Left lung (tissue), 10 donors: ENCODE measurements around the gene CPNE7. TPM values are rescaled to one million over a fixed set of nuclear protein-coding genes. Genes with fewer than 3 reads are reported as not detected.

Source experiments
- ATAC-seq: fragments of 200-7000 bp; cut with Tn5 transposase; one replicate; pipeline ENCODE4 v1.9.1; 2020; ENCODE audit warnings: moderate library complexity
- DNase-seq, 4 donors: peaks; one replicate each; pipeline ENCODE4 v3.0.0-alpha.2; 2013 to 2020
- H3K27ac ChIP-seq, 2 donors: fragments of 200-600 bp; sonication (generic) in 1 of 2; one replicate each; pipeline versions ENCODE4 v1.5.0 to v1.8.0; 2020 to 2021
- H3K27me3 ChIP-seq, 2 donors: fragments of 200-600 bp; sonication (generic) in 1 of 2; one replicate each; pipeline versions ENCODE4 v1.5.0 to v1.8.0; 2020 to 2021
- H3K36me3 ChIP-seq, 2 donors: fragments of 200-600 bp; sonication (generic) in 1 of 2; one replicate each; pipeline versions ENCODE4 v1.5.0 to v1.8.0; 2020 to 2021
- H3K4me1 ChIP-seq, 2 donors: fragments of 200-600 bp; one replicate each; pipeline ENCODE4 v1.8.0; 2021
- H3K4me3 ChIP-seq, 2 donors: fragments of 200-600 bp; sonication (generic) in 1 of 2; one replicate each; pipeline versions ENCODE4 v1.5.0 to v1.8.0; 2020 to 2021; ENCODE audit warnings: mild to moderate bottlenecking in 1 of 2
- H3K9me3 ChIP-seq, 2 donors: fragments of 200-600 bp; sonication (generic) in 1 of 2; one replicate each; pipeline versions ENCODE4 v1.5.0 to v1.8.0; 2020 to 2021
- intact Hi-C, 2 donors: fragments of 100-400 bp; cut with DNase I; formaldehyde crosslinking; loops; one replicate each; pipeline versions ENCODE4 v1.11.2 to v1.14.2; 2022
- polyA plus RNA-seq, 6 donors: library from polyadenylated mRNA; unstranded; fragments of 120-200 nt; gene quantifications; one replicate each; pipeline ENCODE4 v1.2.1, GENCODE V29; 2013; ENCODE audit not compliant: insufficient read length in 6 of 6
- total RNA-seq, 2 donors: library from RNA; stranded (reverse); fragmentation: NEBNext Ultra II Directional; extraction: Animal tissue kit (Norgen Biotek cat#: 25700); gene quantifications; one replicate each; pipeline ENCODE4 v1.2.1, GENCODE V29; 2021
- TF ChIP-seq, protein P1 (sequence below), 2 donors: fragments of 200-600 bp; sonication (generic) in 1 of 2; IDR thresholded peaks; one replicate each; pipeline versions ENCODE4 v1.5.0 to v1.8.0; 2021; ENCODE audit warnings: antibody characterized with exemption in 2 of 2
- donor health status: DM: no; HTN: yes; CAD: no.
- donor health status: DM: no; HTN: no; CAD: no.

The CPNE7 gene
- total and polyA plus RNA-seq, 8 donors: 0.26 to 1.3 (median 0.36) TPM; not detected in 1

DNA sequence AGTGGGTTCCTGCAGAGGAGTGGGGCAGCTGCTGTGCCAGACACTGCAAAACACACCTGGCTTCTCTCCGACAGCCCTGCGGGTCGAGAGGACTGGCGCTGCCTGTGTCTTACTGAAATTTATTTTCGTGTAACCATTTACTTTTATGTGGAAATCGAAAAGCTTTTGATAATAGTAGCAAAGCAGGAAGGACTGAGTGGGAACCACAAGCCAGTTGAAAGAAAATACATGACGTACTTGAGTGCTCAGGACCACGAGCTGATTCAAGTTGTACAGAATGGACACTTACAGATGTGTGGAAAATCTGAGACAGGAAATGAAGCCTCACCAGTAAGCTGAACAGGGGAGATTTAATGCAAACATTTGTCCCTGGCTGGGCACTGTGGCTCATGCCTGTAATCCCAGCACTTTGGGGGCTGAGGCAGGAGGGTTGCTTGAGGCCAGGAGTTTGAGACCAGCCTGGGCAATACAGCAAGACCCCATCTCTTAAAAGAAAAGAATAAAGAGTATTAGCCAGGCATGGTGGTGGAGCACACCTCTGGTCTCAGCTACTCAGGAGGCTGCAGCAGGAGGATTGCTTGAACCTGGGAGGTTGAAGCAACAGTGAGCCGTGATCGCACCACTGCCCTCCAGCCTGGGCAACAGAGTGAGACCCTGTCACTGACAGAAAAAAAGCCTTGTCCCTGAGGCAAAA, 26.4 kb upstream of the CPNE7 start:
- intact Hi-C loops: no loop called here
- Histone ChIP-seq H3K4me3 (no peak overlapping the region), H3K4me1 (no peaks in the 10 kb centered on the region), H3K9me3 (no peaks in the 10 kb centered on the region), H3K27ac (no peak overlapping the region), H3K36me3 (peaks cover 0 to 99% of the 10 kb centered on the region in 2 donors), H3K27me3 (no peaks in the 10 kb centered on the region)
- TF ChIP-seq, protein P1, sequence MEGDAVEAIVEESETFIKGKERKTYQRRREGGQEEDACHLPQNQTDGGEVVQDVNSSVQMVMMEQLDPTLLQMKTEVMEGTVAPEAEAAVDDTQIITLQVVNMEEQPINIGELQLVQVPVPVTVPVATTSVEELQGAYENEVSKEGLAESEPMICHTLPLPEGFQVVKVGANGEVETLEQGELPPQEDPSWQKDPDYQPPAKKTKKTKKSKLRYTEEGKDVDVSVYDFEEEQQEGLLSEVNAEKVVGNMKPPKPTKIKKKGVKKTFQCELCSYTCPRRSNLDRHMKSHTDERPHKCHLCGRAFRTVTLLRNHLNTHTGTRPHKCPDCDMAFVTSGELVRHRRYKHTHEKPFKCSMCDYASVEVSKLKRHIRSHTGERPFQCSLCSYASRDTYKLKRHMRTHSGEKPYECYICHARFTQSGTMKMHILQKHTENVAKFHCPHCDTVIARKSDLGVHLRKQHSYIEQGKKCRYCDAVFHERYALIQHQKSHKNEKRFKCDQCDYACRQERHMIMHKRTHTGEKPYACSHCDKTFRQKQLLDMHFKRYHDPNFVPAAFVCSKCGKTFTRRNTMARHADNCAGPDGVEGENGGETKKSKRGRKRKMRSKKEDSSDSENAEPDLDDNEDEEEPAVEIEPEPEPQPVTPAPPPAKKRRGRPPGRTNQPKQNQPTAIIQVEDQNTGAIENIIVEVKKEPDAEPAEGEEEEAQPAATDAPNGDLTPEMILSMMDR (IDR thresholded peaks at IDR 0.05): no peak
- ATAC-seq: no peak
- DNase-seq: no peak

DNA sequence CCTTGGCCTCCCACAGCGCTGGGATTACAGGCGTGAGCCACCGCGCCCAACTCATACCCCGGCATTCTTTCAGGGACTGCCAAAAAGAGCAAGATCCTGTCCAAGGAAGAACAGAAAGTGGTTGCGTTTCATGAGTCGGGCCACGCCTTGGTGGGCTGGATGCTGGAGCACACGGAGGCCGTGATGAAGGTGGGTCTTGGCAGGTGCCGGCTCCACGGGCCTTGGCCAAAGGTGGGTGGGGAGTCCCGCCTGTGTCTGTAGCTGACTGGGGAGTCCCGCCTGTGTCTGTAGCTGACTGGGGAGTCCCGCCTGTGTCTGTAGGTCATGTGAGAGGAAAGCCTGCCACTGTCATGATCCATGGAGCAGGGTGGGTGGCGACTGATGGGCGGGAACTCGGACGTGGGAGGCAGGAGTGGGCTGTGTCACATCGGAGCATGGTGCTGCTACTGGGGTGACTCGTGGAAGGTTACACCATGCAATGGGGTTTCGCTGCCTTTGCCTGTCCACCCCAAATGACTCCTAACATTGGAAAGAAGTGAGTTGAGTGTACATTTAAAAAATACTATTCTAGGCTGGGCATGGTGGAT, 25.0 kb upstream of the CPNE7 start:
- ATAC-seq (no peak), DNase-seq (no peak)
- peaks cover 0 to 100% of the 10 kb centered on the region in 2 donors for H3K36me3 ChIP-seq
- TF ChIP-seq, protein P1 (IDR thresholded peaks at IDR 0.05): no peak
- intact Hi-C loops: loop anchor here in 1 of 2 donors (10.0 kb wide), 1 partner anchor 216 kb away; no protein-coding TSS in a partner anchor
- H3K27ac ChIP-seq: no peak overlapping the region
- no peaks in the 10 kb centered on the region for H3K9me3 ChIP-seq
- H3K27me3 ChIP-seq: no peaks in the 10 kb centered on the region
- H3K4me1 ChIP-seq: no peaks in the 10 kb centered on the region
- H3K4me3 ChIP-seq: no peak overlapping the region

- Histone ChIP-seq H3K27me3 (no peaks in the 10 kb centered on the region), H3K36me3 (peaks cover 0 to 98% of the 10 kb centered on the region in 2 donors), H3K27ac (no peak overlapping the region), H3K9me3 (no peaks in the 10 kb centered on the region), H3K4me3 (no peak overlapping the region), H3K4me1 (peaks cover 0 to 5% of the 10 kb centered on the region in 2 donors)
- intact Hi-C loops: loop anchor here in 1 of 2 donors (10.0 kb wide), 1 partner anchor 218 kb away; no protein-coding TSS in a partner anchor
- no peak for DNase-seq
- TF ChIP-seq, protein P1 (IDR thresholded peaks at IDR 0.05): no peak
- no peak for ATAC-seq
These were observed 23.2 kb upstream of the CPNE7 start for GRCh38 chr16:89552329-89552728.

GRCh38 chr16:89552913-89553312, 22.6 kb upstream of the CPNE7 start:
- H3K4me3 ChIP-seq: no peak overlapping the region
- H3K9me3 ChIP-seq: no peaks in the 10 kb centered on the region
- TF ChIP-seq, protein P1 (IDR thresholded peaks at IDR 0.05): no peak
- intact Hi-C loops: loop anchor here in 1 of 2 donors (10.0 kb wide), 1 partner anchor 218 kb away; no protein-coding TSS in a partner anchor
- H3K27me3 ChIP-seq: no peaks in the 10 kb centered on the region
- no peak overlapping the region for H3K27ac ChIP-seq
- H3K4me1 ChIP-seq: peaks cover 0 to 11% of the 10 kb centered on the region in 2 donors
- ATAC-seq (no peak), DNase-seq (no peak)
- peaks cover 0 to 95% of the 10 kb centered on the region in 2 donors for H3K36me3 ChIP-seq

DNA sequence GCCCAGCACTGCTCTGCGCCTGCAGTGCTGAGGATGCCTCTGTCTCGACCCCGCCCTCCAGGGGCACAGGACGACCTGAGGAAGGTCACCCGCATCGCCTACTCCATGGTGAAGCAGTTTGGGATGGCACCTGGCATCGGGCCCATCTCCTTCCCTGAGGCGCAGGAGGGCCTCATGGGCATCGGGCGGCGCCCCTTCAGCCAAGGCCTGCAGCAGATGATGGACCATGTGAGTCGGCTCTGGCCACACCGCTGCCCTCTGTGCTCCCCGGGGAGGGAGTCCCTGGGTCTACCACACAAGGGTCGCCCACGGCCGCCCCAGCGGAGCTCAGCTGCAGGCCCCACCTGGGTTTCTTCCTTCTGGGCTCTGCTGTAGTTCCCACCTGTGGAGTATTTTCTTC, 21.8 kb upstream of the CPNE7 start:
- TF ChIP-seq, protein P1 (IDR thresholded peaks at IDR 0.05): no peak
- intact Hi-C loops: loop anchor here in 1 of 2 donors (10.0 kb wide), 1 partner anchor 219 kb away; no protein-coding TSS in a partner anchor
- Histone ChIP-seq H3K27ac (no peak overlapping the region), H3K4me3 (no peak overlapping the region), H3K27me3 (no peaks in the 10 kb centered on the region), H3K36me3 (peaks cover 0 to 87% of the 10 kb centered on the region in 2 donors), H3K4me1 (peaks cover 0 to 18% of the 10 kb centered on the region in 2 donors), H3K9me3 (no peaks in the 10 kb centered on the region)
- ATAC-seq (no peak), DNase-seq (no peak)
